MCF 10A (cell line): ENCODE data around the gene LRRC10B. TPM values are rescaled to one million over a fixed set of nuclear protein-coding genes. Genes with fewer than 3 reads are reported as not detected.

Source experiments
- BruUV-seq: library from RNA; stranded (reverse); fragments of 400-500 nt; replicated peaks from 2 replicates; lab custom pipeline; 2021; lab: Mats Ljungman, UMichigan
- CTCF ChIA-PET: fragments of 300-600 bp; sonication (Branson Sonifier 250); formaldehyde crosslinking; extraction: SDS; loops from one replicate; lab custom pipeline; 2021; ENCODE audit warnings: antibody characterized with exemption, inconsistent platforms; lab: Yijun Ruan, JAX
- POLR2A ChIA-PET: fragments of 300-600, 350-650 bp; sonication (Branson Sonifier 250); formaldehyde crosslinking; extraction: SDS; loops from one replicate; lab custom pipeline; 2020; ENCODE audit warnings: antibody characterized with exemption, inconsistent platforms; lab: Yijun Ruan, JAX
- DNase-seq: peaks from one replicate; pipeline ENCODE4 v3.0.0-alpha.2; 2018; ENCODE audit not compliant: unreplicated experiment
- H3K27ac Mint-ChIP-seq: one replicate; pipeline ENCODE4 v1.8.0; 2022; ENCODE audit warnings: mild to moderate bottlenecking, low read depth, mixed read lengths; ENCODE audit not compliant: unreplicated experiment
- H3K27me3 Mint-ChIP-seq: one replicate; pipeline ENCODE4 v1.8.0; 2022; ENCODE audit warnings: mixed read lengths; ENCODE audit not compliant: insufficient read depth, unreplicated experiment
- H3K36me3 Mint-ChIP-seq: one replicate; pipeline ENCODE4 v1.8.0; 2022; ENCODE audit warnings: mild to moderate bottlenecking, moderate library complexity, mixed read lengths; ENCODE audit not compliant: insufficient read depth, unreplicated experiment
- H3K4me1 Mint-ChIP-seq: one replicate; pipeline ENCODE4 v1.8.0; 2022; ENCODE audit warnings: mixed read lengths; ENCODE audit not compliant: insufficient read depth, unreplicated experiment
- H3K4me3 Mint-ChIP-seq: one replicate; pipeline ENCODE4 v1.8.0; 2022; ENCODE audit warnings: mild to moderate bottlenecking, moderate library complexity, mixed read lengths; ENCODE audit not compliant: unreplicated experiment
- H3K9me3 Mint-ChIP-seq: one replicate; pipeline ENCODE4 v1.8.0; 2022; ENCODE audit warnings: mixed read lengths; ENCODE audit not compliant: unreplicated experiment
- intact Hi-C: fragments of 100-400 bp; cut with micrococcal nuclease; formaldehyde crosslinking; loops from 2 replicates; pipeline ENCODE4 v1.14.1; 2022
- total RNA-seq: library from RNA; stranded (reverse); gene quantifications from 2 replicates; pipeline ENCODE4 v1.2.3, GENCODE V29; 2022
- TF ChIP-seq, protein P1 (sequence below): fragments of 200-600 bp; IDR thresholded peaks from one replicate; pipeline ENCODE4 v1.8.0; 2022; ENCODE audit warnings: antibody characterized with exemption, mild to moderate bottlenecking; ENCODE audit not compliant: unreplicated experiment

Gene LRRC10B
- total RNA-seq, 1 experiment from 2014 or later = not detected

DNA sequence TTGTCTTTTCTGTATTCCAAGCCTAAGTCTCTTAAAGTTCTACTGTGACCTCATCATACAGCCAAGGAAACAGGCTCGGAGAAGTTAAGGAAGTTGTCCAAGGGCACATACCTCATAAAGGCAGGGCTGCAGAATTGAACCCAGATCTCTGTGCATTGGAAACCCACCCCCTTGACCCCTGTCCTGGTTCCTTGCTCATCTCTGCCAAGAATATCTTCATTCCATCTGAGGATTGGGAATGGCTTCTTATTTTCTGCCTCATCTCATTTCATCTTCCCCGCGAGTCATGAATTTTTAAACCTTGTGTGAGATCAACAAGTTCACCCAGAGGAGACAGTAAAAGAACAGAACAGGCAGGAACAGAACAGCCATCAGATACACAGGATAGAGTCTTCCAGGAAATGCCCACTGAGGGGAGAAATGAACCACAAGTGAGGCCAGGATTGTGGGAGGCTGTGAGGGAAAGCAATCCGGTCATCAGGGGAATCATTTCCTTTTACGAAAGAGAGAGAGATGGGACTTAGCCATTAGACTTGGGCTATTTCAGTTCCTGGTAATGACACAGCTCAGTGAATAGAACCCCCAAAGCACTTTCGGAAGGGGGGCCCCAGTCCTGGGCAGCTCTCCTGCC is 34.4 kb upstream of the LRRC10B start:
- H3K27ac Mint-ChIP-seq = no peak overlapping the region
- H3K36me3 Mint-ChIP-seq = peaks cover 36% of the 10 kb centered on the region
- H3K4me3 Mint-ChIP-seq = no peak overlapping the region
- BruUV-seq = no TSS peak
- TF ChIP-seq, protein P1, sequence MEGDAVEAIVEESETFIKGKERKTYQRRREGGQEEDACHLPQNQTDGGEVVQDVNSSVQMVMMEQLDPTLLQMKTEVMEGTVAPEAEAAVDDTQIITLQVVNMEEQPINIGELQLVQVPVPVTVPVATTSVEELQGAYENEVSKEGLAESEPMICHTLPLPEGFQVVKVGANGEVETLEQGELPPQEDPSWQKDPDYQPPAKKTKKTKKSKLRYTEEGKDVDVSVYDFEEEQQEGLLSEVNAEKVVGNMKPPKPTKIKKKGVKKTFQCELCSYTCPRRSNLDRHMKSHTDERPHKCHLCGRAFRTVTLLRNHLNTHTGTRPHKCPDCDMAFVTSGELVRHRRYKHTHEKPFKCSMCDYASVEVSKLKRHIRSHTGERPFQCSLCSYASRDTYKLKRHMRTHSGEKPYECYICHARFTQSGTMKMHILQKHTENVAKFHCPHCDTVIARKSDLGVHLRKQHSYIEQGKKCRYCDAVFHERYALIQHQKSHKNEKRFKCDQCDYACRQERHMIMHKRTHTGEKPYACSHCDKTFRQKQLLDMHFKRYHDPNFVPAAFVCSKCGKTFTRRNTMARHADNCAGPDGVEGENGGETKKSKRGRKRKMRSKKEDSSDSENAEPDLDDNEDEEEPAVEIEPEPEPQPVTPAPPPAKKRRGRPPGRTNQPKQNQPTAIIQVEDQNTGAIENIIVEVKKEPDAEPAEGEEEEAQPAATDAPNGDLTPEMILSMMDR = no peak
- H3K9me3 Mint-ChIP-seq = no peaks in the 10 kb centered on the region
- no peaks in the 10 kb centered on the region for H3K27me3 Mint-ChIP-seq
- no peak for DNase-seq
- ChIA-PET CTCF (interaction anchor here (0.6 to 9.0 kb wide), 7 partner anchors 10 to 163 kb away, joined by 3 to 142 read pairs (median 66); no protein-coding TSS in a partner anchor), POLR2A (no interaction called here)
- peaks cover 9% of the 10 kb centered on the region for H3K4me1 Mint-ChIP-seq
- intact Hi-C loops = no loop called here

DNA sequence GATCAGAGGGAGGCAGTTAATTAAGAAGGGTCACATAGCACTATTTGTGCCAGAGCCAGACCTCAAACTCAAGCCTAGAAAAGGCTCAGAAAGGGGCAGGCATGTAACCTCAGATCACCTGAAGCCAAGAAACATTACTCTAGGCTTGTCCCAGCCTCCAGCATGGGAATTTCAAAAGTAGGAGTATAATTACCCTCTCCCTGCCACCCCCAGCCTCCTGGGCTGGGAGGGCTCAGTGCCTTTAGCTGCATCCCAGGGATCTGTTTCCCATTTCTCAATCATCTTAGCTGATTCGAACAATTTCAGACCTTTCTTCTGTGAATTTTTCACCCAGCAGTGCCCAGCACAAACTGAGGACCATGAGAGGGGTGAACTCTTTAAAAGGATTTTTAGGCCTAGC is 33.1 kb upstream of the LRRC10B start:
- Mint-ChIP-seq H3K36me3 (peaks cover 30% of the 10 kb centered on the region), H3K4me1 (peaks cover 9% of the 10 kb centered on the region), H3K27me3 (no peaks in the 10 kb centered on the region), H3K4me3 (no peak overlapping the region), H3K9me3 (no peaks in the 10 kb centered on the region), H3K27ac (no peak overlapping the region)
- CTCF ChIA-PET = interaction anchor here (0.5 to 9.0 kb wide), 13 partner anchors 9 to 605 kb away, joined by 3 to 142 read pairs (median 5); no protein-coding TSS in a partner anchor
- TF ChIP-seq, protein P1 = no peak
- intact Hi-C loops = no loop called here
- DNase-seq = no peak
- BruUV-seq = no TSS peak
- POLR2A ChIA-PET = no interaction called here

DNA sequence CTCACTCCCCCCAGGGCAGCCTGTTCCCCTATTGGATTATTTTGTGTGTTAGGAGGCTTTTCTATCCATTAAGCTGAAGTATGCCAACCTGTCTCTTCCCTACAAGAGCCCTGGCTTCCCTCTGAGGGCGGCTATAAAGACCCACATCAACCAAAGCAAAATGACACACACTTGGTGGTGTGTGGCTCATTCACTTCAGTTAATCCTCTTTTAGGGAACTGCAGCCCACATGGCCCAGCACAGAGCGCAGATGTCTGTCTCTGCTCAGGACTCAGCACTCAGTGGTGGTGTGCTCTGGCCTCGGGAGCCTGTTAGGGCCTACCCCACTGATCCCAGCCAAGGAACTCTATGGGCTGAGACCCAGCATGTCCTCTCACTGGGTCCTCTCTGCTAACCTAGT is 32.2 kb upstream of the LRRC10B start:
- no peak overlapping the region for H3K4me3 Mint-ChIP-seq
- no peak for DNase-seq
- no TSS peak for BruUV-seq
- CTCF ChIA-PET = interaction anchor here (0.6 to 9.0 kb wide), 23 partner anchors 10 to 252 kb away, joined by 3 to 142 read pairs (median 4); no protein-coding TSS in a partner anchor
- H3K9me3 Mint-ChIP-seq = no peaks in the 10 kb centered on the region
- POLR2A ChIA-PET = no interaction called here
- intact Hi-C loops = no loop called here
- H3K27me3 Mint-ChIP-seq = no peaks in the 10 kb centered on the region
- H3K27ac Mint-ChIP-seq = no peak overlapping the region
- H3K4me1 Mint-ChIP-seq = peaks cover 9% of the 10 kb centered on the region
- TF ChIP-seq, protein P1 = no peak
- peaks cover 23% of the 10 kb centered on the region for H3K36me3 Mint-ChIP-seq

DNA sequence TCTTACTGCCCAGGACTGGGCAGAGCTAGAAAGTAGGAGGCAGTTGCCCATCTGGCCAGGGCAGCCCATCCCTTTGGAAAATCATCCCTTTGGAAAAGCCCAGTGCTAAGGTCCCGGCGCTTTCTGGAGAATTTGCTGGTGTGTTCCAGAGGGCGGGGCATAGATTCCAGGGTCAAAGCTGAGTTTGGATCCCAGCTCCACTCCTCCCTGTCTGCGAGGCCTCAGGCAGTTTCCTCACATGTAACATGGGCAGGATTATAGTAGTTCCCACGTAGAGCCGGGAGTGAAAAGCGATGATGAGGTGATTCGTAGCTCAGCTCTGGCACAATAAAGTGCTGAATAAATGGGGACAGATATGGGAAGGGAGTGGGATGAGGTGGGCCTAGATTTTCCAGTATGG is 31.4 kb upstream of the LRRC10B start:
- intact Hi-C loops = loop anchor here (1.0 kb wide), 3 partner anchors 40 to 161 kb away; no protein-coding TSS in a partner anchor
- ChIA-PET POLR2A (interaction anchor here (0.7 to 0.9 kb wide), 3 partner anchors 31 to 52 kb away, joined by 3 read pairs; no protein-coding TSS in a partner anchor), CTCF (interaction anchor here (0.6 to 9.0 kb wide), 37 partner anchors 8 to 252 kb away, joined by 3 to 142 read pairs (median 4); no protein-coding TSS in a partner anchor)
- Mint-ChIP-seq H3K27ac (no peak overlapping the region), H3K27me3 (no peaks in the 10 kb centered on the region), H3K9me3 (no peaks in the 10 kb centered on the region), H3K4me1 (peaks cover 9% of the 10 kb centered on the region), H3K36me3 (peaks cover 21% of the 10 kb centered on the region), H3K4me3 (no peak overlapping the region)
- BruUV-seq = no TSS peak
- TF ChIP-seq, protein P1 = no peak
- DNase-seq = no peak
